ENCODE results near the gene CGB8. TPM values are rescaled to one million over a fixed set of nuclear protein-coding genes. Genes with fewer than 3 reads are reported as not detected.
"Not testable (repeated sequence)": the region's sequence is repeated elsewhere in the genome, so short reads cannot be mapped to it uniquely, and the experiment has no call there.

The CGB8 gene
- total RNA-seq, 1 experiment from 2014 or later: 0.34 TPM

- H3K9me2 ChIP-seq (ENCODE audit: insufficient read depth); POLR2A ChIA-PET; H3K4me3 ChIP-seq (replicated peaks in 1 of 2; ENCODE audit: low read depth in 1 of 2, low read length in 2 of 2); H3K79me2 ChIP-seq (ENCODE audit: insufficient read depth, low read length); H2AFZ ChIP-seq (ENCODE audit: low read depth, low read length, poor library complexity, severe bottlenecking); BruUV-seq (replicated peaks); DNase-seq (ENCODE audit: low read depth, low spot score); H3K4me2 ChIP-seq (ENCODE audit: low read length); H3K36me3 ChIP-seq (ENCODE audit: control insufficient read depth in 1 of 2, insufficient read depth in 2 of 2, low read length in 2 of 2); H4K20me1 ChIP-seq (ENCODE audit: insufficient read depth); H3K9me3 ChIP-seq (ENCODE audit: control insufficient read depth in 1 of 2, insufficient read depth in 1 of 2, low read depth in 1 of 2, low read length in 2 of 2); H3K9ac ChIP-seq (ENCODE audit: low read length); H3K27me3 ChIP-seq (ENCODE audit: insufficient read depth, low read length); H3K27ac ChIP-seq (ENCODE audit: low read depth, low read length): not testable (repeated sequence)
- intact Hi-C loops (cut with micrococcal nuclease): loop anchor here (1.0 to 2.0 kb wide), 3 partner anchors 124 to 286 kb away; no protein-coding TSS in a partner anchor
- peak; percentile 75 for TF ChIP-seq RAD21 (IDR thresholded peaks at IDR 0.05; ENCODE audit: low read depth)
- peak; percentile 48 to 70 (median 65) for TF ChIP-seq CTCF (IDR thresholded peaks at IDR 0.05 in 2 of 3, conservative IDR thresholded peaks at IDR 0.05 in 1 of 3; ENCODE audit: borderline replicate concordance in 1 of 3, insufficient read depth in 1 of 3, low read depth in 2 of 3, low read length in 2 of 3)
- peak; percentile 54; the same call in 1 of the 2 replicates for ATAC-seq
- CTCF ChIA-PET: interaction anchor here (1.2 to 2.6 kb wide), 8 partner anchors 10 to 279 kb away, joined by 3 to 18 read pairs (median 8); partner anchors contain the start of genes CGB7 and NTF4
- RAD21 ChIA-PET (ENCODE audit: low non-redundant PET in 1 of 2, low total read pairs in 2 of 2, uncharacterized antibody in 2 of 2, unreplicated experiment in 2 of 2): interaction anchor here in 1 of 2 experiments (0.6 to 1.4 kb wide), 2 partner anchors 124 to 133 kb away, joined by 3 read pairs; no protein-coding TSS in a partner anchor
- H3K4me1 ChIP-seq (ENCODE audit: control insufficient read depth in 1 of 2, insufficient read depth in 2 of 2, low read length in 2 of 2): peaks cover 10 to 11% of the 10 kb centered on the region in 2 experiments
Observed at GRCh38 chr19:49074869-49075268, 26.0 kb upstream of the CGB8 start.

- intact Hi-C loops (cut with micrococcal nuclease): loop anchor here (2.0 kb wide), 2 partner anchors 125 to 285 kb away; no protein-coding TSS in a partner anchor
- H3K4me3 ChIP-seq (replicated peaks in 1 of 2; ENCODE audit: low read depth in 1 of 2, low read length in 2 of 2): no peak overlapping the region
- H3K27ac ChIP-seq (ENCODE audit: low read depth, low read length): no peak overlapping the region
- CTCF ChIA-PET: interaction anchor here (0.7 to 2.6 kb wide), 16 partner anchors 9 to 278 kb away, joined by 3 to 18 read pairs (median 6); partner anchors contain the start of genes CGB7, GYS1, LIN7B and NTF4
- no peak overlapping the region for H3K9ac ChIP-seq (ENCODE audit: low read length)
- BruUV-seq (replicated peaks): no TSS peak
- no peaks in the 10 kb centered on the region for H3K36me3 ChIP-seq (ENCODE audit: control insufficient read depth in 1 of 2, insufficient read depth in 2 of 2, low read length in 2 of 2)
- peak overlapping the region; percentile 59 for H3K4me2 ChIP-seq (ENCODE audit: low read length)
- TF ChIP-seq CBX3 (IDR thresholded peaks at IDR 0.05; ENCODE audit: low read depth) (no peak), CTCF (IDR thresholded peaks at IDR 0.05 in 2 of 3, conservative IDR thresholded peaks at IDR 0.05 in 1 of 3; ENCODE audit: borderline replicate concordance in 1 of 3, insufficient read depth in 1 of 3, low read depth in 2 of 3, low read length in 2 of 3) (peak; percentile 36 to 65 (median 49)), JUND (IDR thresholded peaks at IDR 0.05) (no peak), FOSL1 (IDR thresholded peaks at IDR 0.05; ENCODE audit: low read depth) (no peak), ELF1 (IDR thresholded peaks at IDR 0.05; ENCODE audit: borderline replicate concordance, low read depth) (no peak), ZBTB33 (IDR thresholded peaks at IDR 0.05; ENCODE audit: extremely low read depth, insufficient replicate concordance, low read length) (no peak), RAD21 (IDR thresholded peaks at IDR 0.05; ENCODE audit: low read depth) (peak; percentile 68)
- POLR2A ChIA-PET: interaction anchor here (0.7 kb wide), 1 partner anchor 76 kb away, joined by 3 read pairs; no protein-coding TSS in a partner anchor
- DNase-seq (ENCODE audit: low read depth, low spot score) (peak; percentile 45), ATAC-seq (peak; percentile 88)
- H4K20me1 ChIP-seq (ENCODE audit: insufficient read depth): no peaks in the 10 kb centered on the region
- H3K4me1 ChIP-seq (ENCODE audit: control insufficient read depth in 1 of 2, insufficient read depth in 2 of 2, low read length in 2 of 2): peaks cover 10 to 11% of the 10 kb centered on the region in 2 experiments
- RAD21 ChIA-PET (ENCODE audit: low non-redundant PET in 1 of 2, low total read pairs in 2 of 2, uncharacterized antibody in 2 of 2, unreplicated experiment in 2 of 2): interaction anchor here (0.9 to 1.4 kb wide), 2 partner anchors 125 kb away, joined by 3 to 5 read pairs; no protein-coding TSS in a partner anchor
- no peaks in the 10 kb centered on the region for H3K9me3 ChIP-seq (ENCODE audit: control insufficient read depth in 1 of 2, insufficient read depth in 1 of 2, low read depth in 1 of 2, low read length in 2 of 2)
- H3K27me3 ChIP-seq (ENCODE audit: insufficient read depth, low read length): no peaks in the 10 kb centered on the region
- H2AFZ ChIP-seq (ENCODE audit: low read depth, low read length, poor library complexity, severe bottlenecking): no peak overlapping the region
- no peaks in the 10 kb centered on the region for H3K79me2 ChIP-seq (ENCODE audit: insufficient read depth, low read length)
- H3K9me2 ChIP-seq (ENCODE audit: insufficient read depth): no peaks in the 10 kb centered on the region
Observed at GRCh38 chr19:49073514-49074378, 24.8 kb upstream of the CGB8 start.
